ENCODE measurements around the gene OR2S2.
"Not testable (repeated sequence)": the region's sequence is repeated elsewhere in the genome, so short reads cannot be mapped to it uniquely, and the experiment has no call there.

Gene OR2S2

GRCh38 chr9:35962126-35962906 is 4.4 kb upstream of the OR2S2 start:
- DNase-seq, result peak; percentile 32

GRCh38 chr9:35960039-35960655 is 2.2 kb upstream of the OR2S2 start:
- DNase-seq, result no peak

GRCh38 chr9:35956651-35957050 is 1.3 kb downstream of the OR2S2 start:
- DNase-seq, result no peak

GRCh38 chr9:35954942-35955546 is 2.9 kb downstream of the OR2S2 start:
- DNase-seq, result no peak

- DNase-seq, result no peak
These were observed 5.3 kb downstream of the OR2S2 start for GRCh38 chr9:35952526-35953191.

GRCh38 chr9:35951736-35952135 is 6.2 kb downstream of the OR2S2 start:
- DNase-seq, result no peak

- DNase-seq, result no peak
These were observed 9.0 kb downstream of the OR2S2 start for GRCh38 chr9:35948901-35949318.

- no peak for DNase-seq
These were observed 9.5 kb downstream of the OR2S2 start for GRCh38 chr9:35948451-35948850.

GRCh38 chr9:35945341-35946018 is 12.5 kb downstream of the OR2S2 start:
- peak; percentile 59 for DNase-seq

GRCh38 chr9:35944841-35945240 is 13.1 kb downstream of the OR2S2 start:
- no peak for DNase-seq

- no peak for DNase-seq
These were observed 13.8 kb downstream of the OR2S2 start for GRCh38 chr9:35944173-35944572.

- DNase-seq, result no peak
These were observed 15.7 kb downstream of the OR2S2 start for GRCh38 chr9:35942286-35942685.

GRCh38 chr9:35940458-35941407 is 17.2 kb downstream of the OR2S2 start:
- DNase-seq, result no peak

DNA sequence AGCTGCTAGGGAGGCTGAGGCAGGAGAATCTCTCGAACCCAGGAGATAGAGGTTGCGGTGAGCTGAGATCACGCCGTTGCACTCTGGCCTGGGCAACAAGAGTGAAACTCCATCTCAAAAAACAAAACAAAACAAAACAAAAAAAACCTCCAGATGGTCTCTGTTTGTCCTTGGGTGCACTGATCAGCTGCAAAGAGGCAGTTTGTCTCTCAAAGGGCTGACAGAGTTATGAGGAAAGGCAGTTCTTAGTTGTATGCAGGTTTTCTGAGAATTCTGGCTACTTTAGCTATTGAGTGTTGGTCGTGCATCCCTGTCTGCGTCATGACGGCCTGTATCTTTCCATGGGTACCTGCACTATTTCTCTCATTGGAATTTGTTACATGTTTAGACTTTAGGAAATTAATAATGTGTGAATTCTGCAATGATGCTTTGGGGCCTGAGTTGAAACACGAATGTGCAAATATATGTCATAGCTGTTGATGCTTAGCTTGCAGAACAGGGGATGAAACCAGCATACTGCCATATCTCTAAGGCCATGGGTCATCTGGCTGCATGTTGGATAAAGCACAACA is 18.2 kb downstream of the OR2S2 start:
- no peak for DNase-seq

DNA sequence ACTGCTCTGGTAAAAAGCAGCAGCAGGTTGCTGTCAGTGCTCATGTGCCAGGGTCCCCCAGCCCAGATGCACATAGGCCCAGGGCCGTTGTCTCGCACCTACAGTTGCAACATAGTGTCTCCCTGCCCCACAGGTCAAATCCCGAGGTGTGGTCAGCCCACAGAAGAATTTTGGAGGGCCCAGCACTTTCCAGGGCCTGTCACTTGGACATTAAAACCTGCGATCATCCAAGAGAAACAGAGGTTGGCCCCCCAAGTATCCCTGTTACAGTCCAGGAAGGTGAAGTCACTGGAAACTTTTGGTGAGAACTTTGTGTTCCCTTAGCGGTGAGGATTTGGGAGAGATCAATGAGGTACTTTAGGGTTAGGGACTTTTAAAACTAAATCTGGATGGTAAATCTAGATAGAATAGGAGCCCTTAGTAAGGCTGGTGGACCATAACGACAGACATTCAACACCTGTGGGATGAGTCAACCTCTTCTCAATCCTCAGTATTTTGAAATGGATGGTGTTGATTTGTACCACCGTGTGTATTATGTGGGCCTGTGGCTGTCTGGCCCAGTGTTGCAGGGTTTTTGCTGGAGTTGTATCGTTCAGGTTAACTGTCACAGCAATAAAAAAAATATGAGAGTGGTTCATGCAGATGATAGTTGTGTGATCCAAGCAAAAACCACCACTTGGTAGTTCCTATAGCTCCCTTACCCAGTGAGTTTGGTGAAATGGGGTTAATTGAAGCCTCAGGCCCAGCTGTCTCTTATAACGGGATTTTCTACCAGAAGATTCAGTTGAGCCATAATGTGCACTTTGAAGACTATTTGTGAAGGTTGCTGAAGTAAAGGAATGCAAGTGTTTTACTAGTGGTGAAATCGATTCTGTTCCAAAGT is 19.2 kb downstream of the OR2S2 start:
- DNase-seq, result no peak

DNA sequence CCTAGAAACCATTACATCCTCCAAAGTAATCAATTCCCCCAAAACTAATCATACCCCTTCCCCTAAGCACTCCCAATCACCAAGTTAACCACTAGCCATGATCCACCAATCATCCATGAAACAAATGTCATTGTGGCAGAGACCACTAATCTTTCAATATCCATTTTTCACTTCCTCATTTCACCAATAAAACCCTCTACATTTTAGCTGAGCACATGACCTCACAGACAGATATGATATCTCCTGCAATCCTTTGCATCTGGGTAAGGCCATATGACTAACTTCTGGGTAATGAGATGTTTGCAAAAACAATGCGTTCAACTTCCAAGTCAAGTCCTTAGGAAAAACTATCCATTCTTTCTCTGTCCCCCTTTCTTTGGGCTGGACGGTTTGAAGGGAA is 20.7 kb downstream of the OR2S2 start:
- no peak for DNase-seq

DNA sequence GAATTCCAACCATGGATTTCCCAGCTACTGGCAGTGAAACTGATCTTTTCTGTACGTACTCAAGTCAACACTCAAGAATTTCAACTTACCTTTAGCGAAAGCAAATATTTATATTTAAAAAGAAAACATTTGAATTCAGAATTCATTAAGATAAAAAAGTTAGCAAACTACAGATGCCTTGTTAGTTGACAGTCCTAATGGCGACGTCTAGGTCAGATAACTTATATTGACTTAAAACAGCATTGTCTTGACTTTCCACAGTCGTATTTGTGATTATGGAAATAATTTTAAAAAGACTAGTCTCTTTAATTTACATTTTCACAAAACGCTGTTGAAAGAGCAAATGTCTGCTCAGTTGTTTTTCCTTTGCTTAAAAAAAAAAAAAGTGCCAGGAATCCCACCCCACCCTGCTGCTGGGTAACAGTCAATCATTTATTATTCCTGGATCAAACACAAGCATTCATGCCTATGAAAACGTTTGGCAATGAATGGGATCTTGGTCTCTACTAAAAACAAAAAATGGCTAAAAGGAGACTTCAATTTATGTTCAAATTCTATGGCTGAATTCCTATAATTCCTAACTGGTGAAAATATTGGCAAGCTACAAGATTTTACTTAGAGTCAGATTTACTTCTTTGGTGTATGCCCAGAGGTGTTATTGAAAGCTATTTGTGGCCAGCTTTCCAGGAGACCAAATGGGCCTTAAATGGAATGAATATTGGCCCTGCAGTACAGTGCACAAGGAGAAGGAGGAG is 22.0 kb downstream of the OR2S2 start:
- no peak for DNase-seq

DNA sequence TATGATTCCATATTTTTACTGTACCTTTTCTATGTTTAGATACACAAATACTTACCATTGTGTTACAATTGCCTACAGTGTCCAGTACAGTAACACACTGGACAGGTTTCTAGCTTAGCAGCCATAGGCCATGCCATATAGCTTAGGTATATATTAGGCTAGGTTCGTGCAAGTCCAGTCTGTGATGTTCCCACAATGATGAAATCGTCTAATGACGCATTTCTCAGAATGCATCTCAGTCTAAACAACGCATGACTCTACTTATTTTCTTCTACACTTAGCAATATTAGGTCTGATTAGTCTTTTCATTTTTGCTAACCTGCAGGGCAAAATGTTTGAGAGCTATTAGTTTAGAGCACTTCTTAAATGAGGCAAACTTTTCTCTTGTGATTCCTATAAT is 22.7 kb downstream of the OR2S2 start:
- DNase-seq, result no peak

DNA sequence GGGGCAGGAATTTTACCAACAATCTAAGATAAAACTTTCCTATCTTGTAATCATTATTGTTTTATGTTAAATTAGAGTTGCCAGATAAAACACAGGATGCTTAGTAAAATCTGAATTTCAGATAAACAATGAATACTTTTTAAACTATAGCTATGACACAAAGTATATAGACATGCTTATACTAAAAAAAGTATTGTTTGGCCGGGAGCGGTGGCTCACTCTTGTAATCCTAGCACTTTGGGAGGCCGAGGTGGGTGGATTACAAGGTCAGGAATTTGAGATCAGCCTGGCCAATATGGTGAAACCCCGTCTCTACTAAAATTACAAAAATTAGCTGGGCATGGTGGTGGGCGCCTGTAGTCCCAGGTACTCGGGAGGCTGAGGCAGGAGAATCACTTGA is 23.9 kb downstream of the OR2S2 start:
- not testable (repeated sequence) for DNase-seq

All from 8988T (cell line).